Heart right ventricle (tissue), 16 donors: Measurements from ENCODE around the gene AGBL4. TPM values are rescaled to one million over a fixed set of nuclear protein-coding genes. Genes with fewer than 3 reads are reported as not detected.

Experiments
- ATAC-seq, 8 donors: fragments of 200-7000 bp; cut with Tn5 transposase; one replicate each; pipeline ENCODE4 v1.9.1; 2020; ENCODE audit warnings: mild to moderate bottlenecking in 8 of 8, moderate library complexity in 8 of 8, moderate number of reproducible peaks in 1 of 8
- DNase-seq, 2 donors: peaks; one replicate each; pipeline ENCODE4 v3.0.0-alpha.2; 2020
- H3K27ac ChIP-seq, 10 donors: fragments of 200-600 bp; sonication (generic) in 2 of 10; one replicate each; pipeline versions ENCODE4 v1.5.0 to v1.8.0; 2020 to 2022; ENCODE audit warnings: mild to moderate bottlenecking in 3 of 10
- H3K27me3 ChIP-seq, 7 donors: fragments of 200-600 bp; one replicate each; pipeline ENCODE4 v1.8.0; 2021 to 2022; ENCODE audit warnings: mild to moderate bottlenecking in 2 of 7
- H3K36me3 ChIP-seq, 9 donors: fragments of 200-600 bp; sonication (generic) in 1 of 9; one replicate each; pipeline versions ENCODE4 v1.5.0 to v1.8.0; 2020 to 2022; ENCODE audit warnings: mild to moderate bottlenecking in 2 of 9
- H3K4me1 ChIP-seq, 9 donors: fragments of 200-600 bp; sonication (generic) in 1 of 9; one replicate each; pipeline versions ENCODE4 v1.5.0 to v1.8.0; 2020 to 2022; ENCODE audit warnings: mild to moderate bottlenecking in 4 of 9
- H3K4me3 ChIP-seq, 10 donors: fragments of 200-600 bp; sonication (generic) in 2 of 10; one replicate each; pipeline versions ENCODE4 v1.5.0 to v1.8.0; 2020 to 2022; ENCODE audit warnings: mild to moderate bottlenecking in 7 of 10, moderate library complexity in 2 of 10
- H3K9me3 ChIP-seq, 11 donors: fragments of 200-600 bp in 10 of 11; sonication (generic) in 2 of 11; one replicate each; pipeline versions ENCODE4 v1.5.0 to v1.8.0; 2013 to 2022; ENCODE audit warnings: mild to moderate bottlenecking in 2 of 11, control low read depth in 1 of 11, moderate library complexity in 1 of 11
- WGBS, 2 donors: extraction: QIAGEN DNeasy Blood & Tissue Kit; methylation state at CpG; one replicate each; pipeline ENCODE4 v1.1.7; 2013; ENCODE audit warnings: inconsistent platforms in 1 of 2; 5-methylcytosine and 5-hydroxymethylcytosine counted together
- intact Hi-C, 10 donors: fragments of 100-400 bp; cut with DNase I; formaldehyde crosslinking; loops; one replicate each; pipeline versions ENCODE4 v1.11.1 to v1.14.2; 2022
- polyA plus RNA-seq, 2 donors: library from polyadenylated mRNA; stranded (reverse); fragments of 200-250 nt; gene quantifications; one replicate each; pipeline ENCODE4 v1.2.3, GENCODE V29; 2013
- total RNA-seq, 10 donors: library from RNA; stranded (reverse); fragmentation: NEBNext Ultra II Directional in 3 of 10; extraction: Animal tissue kit (Norgen Biotek cat#: 25700) in 3 of 10; gene quantifications; one replicate each; pipeline versions ENCODE4 v1.2.1 to v1.2.4, GENCODE V29; 2021 to 2023
- TF ChIP-seq, protein P1 (sequence below), 9 donors: fragments of 200-600 bp; sonication (generic) in 2 of 9; IDR thresholded peaks; one replicate each; pipeline versions ENCODE4 v1.5.0 to v1.8.0; 2021 to 2022; ENCODE audit warnings: antibody characterized with exemption in 9 of 9, mild to moderate bottlenecking in 5 of 9, moderate library complexity in 1 of 9
- donor health status: Arrhythmogenic right ventricular cardiomyopathy.
- donor health status: ischemic (EF 13 %, LVEDD 7.1; RV severe dilation, severe dysfunction).
- donor health status: healthy with polysubstance abuse.
- donor health status: DM: no; HTN: yes; CAD: no.
- donor health status: DM: no; HTN: no; CAD: no.
- donor health status: ischemic (EF 25% LVEDD 6.9; RV normal size, moderate dysfunction).
- donor health status: ischemic (EF 25% LVEDD 5.7; RV mildly dilated, moderate dysfunction).
- donor health status: healthy.
- donor health status: DM: yes; HTN: yes; CAD: no.
- donor health status: Ischemic cardiomyopathy.
- donor health status: ischemic (EF 35%, LVEDD 5.7; RV mildly dilated, moderate dysfunction).
- donor health status: nonischemic (EF 11% LVEDD 7.7; RV severe dilation, severe dysfunction).
- donor health status: DM: yes; HTN: yes; CAD: no.
- donor health status: PGD.
- donor health status: ischemic (EF 29% LVEDD 5.4; RV normal size, mild dysfunction).
- donor health status: nonischemic (EF 23%, LVEDD 6.1; RV moderate dilation, normal function).

The AGBL4 gene
- total and polyA plus RNA-seq, 12 donors: 0.04 to 0.93 (median 0.46) TPM; not detected in 2

DNA sequence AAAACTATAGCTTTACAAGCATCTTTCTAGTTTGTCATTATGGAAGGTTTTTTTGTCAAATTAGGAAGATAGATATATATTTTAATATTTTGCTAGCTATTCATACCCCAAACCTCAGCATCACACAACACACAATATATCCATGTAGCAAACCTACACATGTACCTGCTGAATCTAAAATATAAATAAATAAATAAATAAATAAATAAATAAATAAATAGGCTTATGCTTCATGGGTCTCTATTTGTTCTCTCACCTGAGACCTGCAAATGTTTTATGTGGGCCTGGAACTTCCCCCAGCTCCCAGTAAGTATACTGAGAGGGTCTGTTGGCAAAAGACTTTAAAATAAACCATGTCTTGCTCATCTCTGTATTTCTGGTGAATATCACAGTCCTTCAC lies 1099.7 kb downstream of the AGBL4 start:
- no peaks in the 10 kb centered on the region for H3K9me3 ChIP-seq
- no peak overlapping the region for H3K4me3 ChIP-seq
- TF ChIP-seq, protein P1, sequence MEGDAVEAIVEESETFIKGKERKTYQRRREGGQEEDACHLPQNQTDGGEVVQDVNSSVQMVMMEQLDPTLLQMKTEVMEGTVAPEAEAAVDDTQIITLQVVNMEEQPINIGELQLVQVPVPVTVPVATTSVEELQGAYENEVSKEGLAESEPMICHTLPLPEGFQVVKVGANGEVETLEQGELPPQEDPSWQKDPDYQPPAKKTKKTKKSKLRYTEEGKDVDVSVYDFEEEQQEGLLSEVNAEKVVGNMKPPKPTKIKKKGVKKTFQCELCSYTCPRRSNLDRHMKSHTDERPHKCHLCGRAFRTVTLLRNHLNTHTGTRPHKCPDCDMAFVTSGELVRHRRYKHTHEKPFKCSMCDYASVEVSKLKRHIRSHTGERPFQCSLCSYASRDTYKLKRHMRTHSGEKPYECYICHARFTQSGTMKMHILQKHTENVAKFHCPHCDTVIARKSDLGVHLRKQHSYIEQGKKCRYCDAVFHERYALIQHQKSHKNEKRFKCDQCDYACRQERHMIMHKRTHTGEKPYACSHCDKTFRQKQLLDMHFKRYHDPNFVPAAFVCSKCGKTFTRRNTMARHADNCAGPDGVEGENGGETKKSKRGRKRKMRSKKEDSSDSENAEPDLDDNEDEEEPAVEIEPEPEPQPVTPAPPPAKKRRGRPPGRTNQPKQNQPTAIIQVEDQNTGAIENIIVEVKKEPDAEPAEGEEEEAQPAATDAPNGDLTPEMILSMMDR (IDR thresholded peaks at IDR 0.05): no peak
- peaks cover 0 to 5% (median 0%) of the 10 kb centered on the region in 9 donors for H3K4me1 ChIP-seq
- no peak for ATAC-seq
- no peak overlapping the region for H3K27ac ChIP-seq
- DNase-seq: no peak
- H3K36me3 ChIP-seq: no peaks in the 10 kb centered on the region
- H3K27me3 ChIP-seq: no peaks in the 10 kb centered on the region
- intact Hi-C loops: no loop called here

DNA sequence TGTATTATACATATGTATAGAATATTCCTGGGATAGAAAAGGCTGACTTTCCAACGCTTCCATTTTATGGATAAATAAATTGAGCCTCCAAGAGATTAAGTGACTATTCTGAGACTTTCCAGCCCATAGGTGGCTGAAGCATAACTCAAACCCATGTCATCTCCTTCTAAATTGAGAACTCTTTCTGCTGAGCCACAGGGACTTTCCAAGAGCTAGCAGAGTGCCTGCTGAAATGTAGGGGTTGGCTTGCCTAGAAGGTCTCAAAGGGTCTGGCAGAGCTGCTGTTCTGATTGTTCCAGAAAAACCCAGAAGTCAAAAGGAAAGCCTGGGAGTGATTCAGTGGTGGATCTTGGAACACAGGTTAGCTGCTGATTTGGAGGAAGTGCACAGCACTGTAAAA lies 1100.6 kb downstream of the AGBL4 start:
- Histone ChIP-seq H3K27ac (no peak overlapping the region), H3K36me3 (no peaks in the 10 kb centered on the region), H3K4me1 (peaks cover 0 to 4% (median 0%) of the 10 kb centered on the region in 9 donors), H3K4me3 (no peak overlapping the region), H3K27me3 (no peaks in the 10 kb centered on the region), H3K9me3 (no peaks in the 10 kb centered on the region)
- no peak for DNase-seq
- intact Hi-C loops: no loop called here
- TF ChIP-seq, protein P1 (IDR thresholded peaks at IDR 0.05): no peak
- 90 to 98% methylated on average over 1 of the region's 1 CpG for WGBS, 2 donors
- ATAC-seq: no peak

DNA sequence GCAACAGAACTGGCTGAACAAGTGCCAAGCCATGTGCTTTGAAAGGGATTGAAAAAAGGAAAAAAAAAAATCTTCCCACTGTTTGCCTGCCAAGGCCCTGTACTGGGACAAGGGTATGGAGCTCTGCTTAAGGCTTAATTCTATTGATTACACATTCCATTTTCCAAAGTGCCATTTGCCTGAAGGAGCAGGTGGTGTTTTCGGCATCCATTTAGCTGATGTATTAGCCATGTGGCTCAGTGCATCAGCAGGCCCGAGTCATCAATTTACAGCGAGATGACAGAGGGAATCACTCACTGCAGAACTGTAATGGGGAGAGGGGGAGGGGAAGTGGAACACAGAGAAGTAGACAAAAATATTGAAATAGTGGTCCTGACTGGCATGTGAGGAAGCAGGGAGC lies 1102.9 kb downstream of the AGBL4 start:
- no peaks in the 10 kb centered on the region for H3K36me3 ChIP-seq
- no peak overlapping the region for H3K4me3 ChIP-seq
- no peak overlapping the region for H3K27ac ChIP-seq
- H3K9me3 ChIP-seq: no peaks in the 10 kb centered on the region
- peaks cover 0 to 4% (median 0%) of the 10 kb centered on the region in 9 donors for H3K4me1 ChIP-seq
- intact Hi-C loops: no loop called here
- TF ChIP-seq, protein P1 (IDR thresholded peaks at IDR 0.05): no peak
- ATAC-seq (no peak), DNase-seq (no peak)
- 87 to 89% methylated on average over 3 of the region's 3 CpGs for WGBS, 2 donors
- H3K27me3 ChIP-seq: no peaks in the 10 kb centered on the region

DNA sequence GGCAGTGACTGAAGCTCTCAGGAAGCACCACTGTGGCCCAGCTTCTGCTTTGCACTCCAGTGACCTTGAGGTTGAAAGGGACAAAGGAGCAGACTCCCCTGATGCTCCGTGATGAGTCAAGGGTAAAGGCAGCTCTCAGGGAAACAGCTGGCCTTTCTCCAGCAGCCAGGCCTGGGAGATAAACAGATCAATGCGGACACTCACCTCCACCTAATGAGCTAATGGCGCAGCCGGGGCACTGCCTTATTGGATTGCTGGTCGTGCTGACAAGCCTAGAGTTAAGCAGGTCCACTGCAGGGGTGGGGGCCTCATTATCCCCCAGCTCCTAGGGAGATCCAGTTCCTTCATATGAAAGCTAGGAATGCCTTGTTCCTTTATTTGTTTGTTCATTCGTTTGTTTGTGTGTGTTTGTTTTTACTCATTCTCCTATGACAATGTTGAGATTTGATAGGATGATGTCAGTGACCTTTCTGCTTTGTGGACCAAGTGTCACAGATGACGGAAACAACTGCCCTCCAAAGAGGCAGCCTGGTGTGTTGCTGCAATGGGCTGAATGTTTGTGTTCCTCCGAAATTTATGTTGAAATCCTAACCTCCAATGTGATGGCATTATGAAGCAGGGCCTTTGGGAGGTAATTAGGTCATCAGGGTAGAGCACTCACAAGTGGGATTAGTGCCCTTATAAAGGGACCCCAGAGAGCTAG lies 1105.7 kb downstream of the AGBL4 start:
- TF ChIP-seq, protein P1 (IDR thresholded peaks at IDR 0.05): no peak
- DNase-seq: no peak
- Histone ChIP-seq H3K4me3 (no peak overlapping the region), H3K4me1 (no peaks in the 10 kb centered on the region), H3K27me3 (no peaks in the 10 kb centered on the region), H3K27ac (no peak overlapping the region), H3K36me3 (no peaks in the 10 kb centered on the region), H3K9me3 (no peaks in the 10 kb centered on the region)
- intact Hi-C loops: no loop called here
- ATAC-seq: no peak
- 69 to 72% methylated on average over 8 of the region's 8 CpGs for WGBS, 2 donors
